ENCODE data around the gene GPR15.

The GPR15 gene

DNA sequence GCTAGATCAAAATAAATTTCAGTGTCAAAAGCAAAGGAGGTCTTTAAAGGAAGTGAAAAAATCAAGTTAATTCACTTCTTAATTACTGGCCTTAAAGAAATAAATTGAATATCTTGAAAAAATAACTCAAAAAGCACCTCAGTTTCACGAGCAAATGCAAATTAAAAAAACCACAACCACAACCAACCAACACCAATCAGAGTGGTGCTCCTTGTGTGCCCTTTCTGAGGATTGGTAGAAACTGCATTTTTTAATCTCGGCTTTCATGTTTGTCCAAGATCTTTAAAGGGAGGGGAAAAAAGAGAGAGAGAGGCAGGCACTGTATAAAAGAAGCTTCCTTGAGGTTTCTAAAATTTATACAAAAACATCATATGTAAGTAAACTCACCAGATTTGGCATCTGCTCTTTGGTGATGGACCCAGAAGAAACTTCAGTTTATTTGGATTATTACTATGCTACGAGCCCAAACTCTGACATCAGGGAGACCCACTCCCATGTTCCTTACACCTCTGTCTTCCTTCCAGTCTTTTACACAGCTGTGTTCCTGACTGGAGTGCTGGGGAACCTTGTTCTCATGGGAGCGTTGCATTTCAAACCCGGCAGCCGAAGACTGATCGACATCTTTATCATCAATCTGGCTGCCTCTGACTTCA, at the start of gene GPR15:
GPR15 (plus strand) TSS at position 357 of the 653 bp plus-strand sequence; CDS start at position 413, 56 bp downstream.
- peaks cover 23% of the 10 kb centered on the region for H3F3A ChIP-seq (ENCODE audit: control insufficient read depth, insufficient read depth)
- peak within 1 kb of the TSS; percentile 66 for H3K4me2 ChIP-seq (ENCODE audit: low read length)
- H3K27me3 ChIP-seq (ENCODE audit: control insufficient read depth, low read length) = no peaks in the 10 kb centered on the region
- no peak for TF ChIP-seq EZH2phosphoT487 (IDR thresholded peaks at IDR 0.05; ENCODE audit: borderline replicate concordance, low read length)
- TF ChIP-seq, protein P1, sequence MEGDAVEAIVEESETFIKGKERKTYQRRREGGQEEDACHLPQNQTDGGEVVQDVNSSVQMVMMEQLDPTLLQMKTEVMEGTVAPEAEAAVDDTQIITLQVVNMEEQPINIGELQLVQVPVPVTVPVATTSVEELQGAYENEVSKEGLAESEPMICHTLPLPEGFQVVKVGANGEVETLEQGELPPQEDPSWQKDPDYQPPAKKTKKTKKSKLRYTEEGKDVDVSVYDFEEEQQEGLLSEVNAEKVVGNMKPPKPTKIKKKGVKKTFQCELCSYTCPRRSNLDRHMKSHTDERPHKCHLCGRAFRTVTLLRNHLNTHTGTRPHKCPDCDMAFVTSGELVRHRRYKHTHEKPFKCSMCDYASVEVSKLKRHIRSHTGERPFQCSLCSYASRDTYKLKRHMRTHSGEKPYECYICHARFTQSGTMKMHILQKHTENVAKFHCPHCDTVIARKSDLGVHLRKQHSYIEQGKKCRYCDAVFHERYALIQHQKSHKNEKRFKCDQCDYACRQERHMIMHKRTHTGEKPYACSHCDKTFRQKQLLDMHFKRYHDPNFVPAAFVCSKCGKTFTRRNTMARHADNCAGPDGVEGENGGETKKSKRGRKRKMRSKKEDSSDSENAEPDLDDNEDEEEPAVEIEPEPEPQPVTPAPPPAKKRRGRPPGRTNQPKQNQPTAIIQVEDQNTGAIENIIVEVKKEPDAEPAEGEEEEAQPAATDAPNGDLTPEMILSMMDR (IDR thresholded peaks at IDR 0.05; ENCODE audit: low read depth, low read length, poor library complexity, severe bottlenecking) = no peak
- no peaks in the 10 kb centered on the region for H3K9me3 ChIP-seq (ENCODE audit: control insufficient read depth, insufficient read depth, low read length)
- H3K36me3 ChIP-seq (ENCODE audit: control insufficient read depth, low read length) = no peaks in the 10 kb centered on the region
- H3K9me2 ChIP-seq (replicated peaks; ENCODE audit: control insufficient read depth, low read length) = no peaks in the 10 kb centered on the region
- no peaks in the 10 kb centered on the region for H3K79me2 ChIP-seq (ENCODE audit: control insufficient read depth, low read length)
- H4K20me1 ChIP-seq (ENCODE audit: control insufficient read depth, insufficient read depth, low read depth, low read length) = no peaks in the 10 kb centered on the region
- peak within 1 kb of the TSS; percentile 58 for H3K4me3 ChIP-seq (ENCODE audit: low read length)
- peaks cover 67% of the 10 kb centered on the region for H3K4me1 ChIP-seq (ENCODE audit: control insufficient read depth, low read length)
- peak within 1 kb of the TSS; percentile 62 for H3K27ac ChIP-seq (ENCODE audit: low read depth, low read length)

DNA sequence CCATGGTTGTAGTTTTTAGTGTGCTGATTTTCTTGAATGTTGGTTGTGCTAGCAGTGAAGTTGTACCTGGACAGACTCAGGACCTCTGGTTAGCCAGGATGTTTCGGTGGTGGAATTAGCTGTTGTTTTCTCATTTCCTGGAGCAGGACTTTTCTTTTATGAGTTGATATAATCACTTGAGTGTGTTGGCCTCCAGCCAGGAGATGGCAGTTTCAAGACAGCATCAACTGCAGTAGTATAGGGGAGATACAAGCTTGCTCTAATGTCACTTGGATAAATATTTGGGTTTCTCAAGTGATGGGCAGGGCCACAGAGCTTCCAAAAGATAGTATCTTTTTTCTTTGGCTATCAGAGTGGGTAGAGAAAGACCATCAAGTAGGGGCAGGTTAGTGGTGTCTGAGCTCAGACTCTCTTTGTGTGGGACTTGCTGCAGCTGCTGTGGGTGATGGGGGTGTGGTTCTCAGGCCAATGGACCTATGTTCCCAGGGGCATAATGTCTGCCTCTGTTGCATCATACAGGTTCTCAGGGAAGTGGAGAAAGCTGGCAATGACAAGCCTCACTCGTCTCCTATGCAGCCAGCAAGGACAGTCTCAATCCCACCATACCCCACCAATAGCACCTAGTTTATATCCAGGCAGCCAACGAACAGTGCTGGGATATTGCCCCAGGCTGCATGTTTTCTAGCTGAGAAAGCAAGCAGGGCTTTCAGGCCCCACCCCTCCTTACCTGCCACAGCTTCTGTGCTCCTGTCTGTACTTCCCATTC, 48.9 kb upstream of the GPR15 start:
- H3K4me2 ChIP-seq (ENCODE audit: low read length) = no peak overlapping the region
- no peak overlapping the region for H3K27ac ChIP-seq (ENCODE audit: low read depth, low read length)
- no peaks in the 10 kb centered on the region for H3K9me2 ChIP-seq (replicated peaks; ENCODE audit: control insufficient read depth, low read length)
- H4K20me1 ChIP-seq (ENCODE audit: control insufficient read depth, insufficient read depth, low read depth, low read length) = no peaks in the 10 kb centered on the region
- H3K27me3 ChIP-seq (ENCODE audit: control insufficient read depth, low read length) = no peaks in the 10 kb centered on the region
- no peaks in the 10 kb centered on the region for H3K4me1 ChIP-seq (ENCODE audit: control insufficient read depth, low read length)
- TF ChIP-seq, protein P1 (IDR thresholded peaks at IDR 0.05; ENCODE audit: low read depth, low read length, poor library complexity, severe bottlenecking) = no peak
- no peak for TF ChIP-seq EZH2phosphoT487 (IDR thresholded peaks at IDR 0.05; ENCODE audit: borderline replicate concordance, low read length)
- H3K4me3 ChIP-seq (ENCODE audit: low read length) = no peak overlapping the region
- H3K36me3 ChIP-seq (ENCODE audit: control insufficient read depth, low read length) = no peaks in the 10 kb centered on the region
- H3K9me3 ChIP-seq (ENCODE audit: control insufficient read depth, insufficient read depth, low read length) = no peaks in the 10 kb centered on the region
- H3K79me2 ChIP-seq (ENCODE audit: control insufficient read depth, low read length) = no peaks in the 10 kb centered on the region
- no peaks in the 10 kb centered on the region for H3F3A ChIP-seq (ENCODE audit: control insufficient read depth, insufficient read depth)

DNA sequence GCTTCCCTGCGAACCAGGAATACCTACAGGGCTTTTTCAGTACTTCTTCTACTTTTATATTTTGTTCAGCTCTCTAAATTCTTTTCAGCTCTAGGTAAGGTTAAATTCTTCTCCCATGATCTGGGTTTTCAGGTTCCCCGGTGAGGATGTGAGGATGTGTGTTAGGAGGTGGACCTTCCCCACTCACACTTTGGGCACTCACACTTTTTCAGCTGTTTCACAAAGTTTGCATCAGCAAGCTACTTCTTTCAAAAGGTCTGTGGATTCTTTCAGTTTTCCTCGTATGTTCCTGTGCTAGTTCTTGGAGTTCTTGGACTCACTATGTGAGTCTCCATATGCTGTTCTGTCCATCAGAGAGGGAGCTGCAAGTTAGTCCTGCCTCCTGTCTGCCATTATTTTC, 48.2 kb upstream of the GPR15 start:
- H3K27ac ChIP-seq (ENCODE audit: low read depth, low read length) = no peak overlapping the region
- H3K4me2 ChIP-seq (ENCODE audit: low read length) = no peak overlapping the region

More for the DNA sequence above, 48.2 kb upstream of the GPR15 start:
- Histone ChIP-seq H3K9me3 (ENCODE audit: control insufficient read depth, insufficient read depth, low read length) (no peaks in the 10 kb centered on the region), H3K27me3 (ENCODE audit: control insufficient read depth, low read length) (no peaks in the 10 kb centered on the region), H3K9me2 (replicated peaks; ENCODE audit: control insufficient read depth, low read length) (no peaks in the 10 kb centered on the region), H4K20me1 (ENCODE audit: control insufficient read depth, insufficient read depth, low read depth, low read length) (no peaks in the 10 kb centered on the region), H3K4me3 (ENCODE audit: low read length) (no peak overlapping the region), H3K4me1 (ENCODE audit: control insufficient read depth, low read length) (no peaks in the 10 kb centered on the region), H3K79me2 (ENCODE audit: control insufficient read depth, low read length) (no peaks in the 10 kb centered on the region), H3F3A (ENCODE audit: control insufficient read depth, insufficient read depth) (no peaks in the 10 kb centered on the region), H3K36me3 (ENCODE audit: control insufficient read depth, low read length) (no peaks in the 10 kb centered on the region)
- TF ChIP-seq, protein P1 (IDR thresholded peaks at IDR 0.05; ENCODE audit: low read depth, low read length, poor library complexity, severe bottlenecking) = no peak
- TF ChIP-seq EZH2phosphoT487 (IDR thresholded peaks at IDR 0.05; ENCODE audit: borderline replicate concordance, low read length) = no peak

Measured in DOHH2 (cell line).